Placental epithelial cell (primary cell): ENCODE results near the gene YPEL2. TPM values are rescaled to one million over a fixed set of nuclear protein-coding genes. Genes with fewer than 3 reads are reported as not detected.

Experiments used
- small RNA-seq: library from RNA; depleted of rRNA; stranded (forward); fragments of <200 nt; gene quantifications from one replicate; pipeline ENCODE3, GENCODE V24; 2012
- total RNA-seq: library from RNA; depleted of rRNA; stranded (reverse); fragments of >200 nt; gene quantifications from 2 replicates; pipeline ENCODE4 v1.2.3, GENCODE V29; 2012

Gene YPEL2, protein sequence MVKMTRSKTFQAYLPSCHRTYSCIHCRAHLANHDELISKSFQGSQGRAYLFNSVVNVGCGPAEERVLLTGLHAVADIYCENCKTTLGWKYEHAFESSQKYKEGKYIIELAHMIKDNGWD
- 13.6 and 14.5 TPM in 2 replicates for total RNA-seq

DNA sequence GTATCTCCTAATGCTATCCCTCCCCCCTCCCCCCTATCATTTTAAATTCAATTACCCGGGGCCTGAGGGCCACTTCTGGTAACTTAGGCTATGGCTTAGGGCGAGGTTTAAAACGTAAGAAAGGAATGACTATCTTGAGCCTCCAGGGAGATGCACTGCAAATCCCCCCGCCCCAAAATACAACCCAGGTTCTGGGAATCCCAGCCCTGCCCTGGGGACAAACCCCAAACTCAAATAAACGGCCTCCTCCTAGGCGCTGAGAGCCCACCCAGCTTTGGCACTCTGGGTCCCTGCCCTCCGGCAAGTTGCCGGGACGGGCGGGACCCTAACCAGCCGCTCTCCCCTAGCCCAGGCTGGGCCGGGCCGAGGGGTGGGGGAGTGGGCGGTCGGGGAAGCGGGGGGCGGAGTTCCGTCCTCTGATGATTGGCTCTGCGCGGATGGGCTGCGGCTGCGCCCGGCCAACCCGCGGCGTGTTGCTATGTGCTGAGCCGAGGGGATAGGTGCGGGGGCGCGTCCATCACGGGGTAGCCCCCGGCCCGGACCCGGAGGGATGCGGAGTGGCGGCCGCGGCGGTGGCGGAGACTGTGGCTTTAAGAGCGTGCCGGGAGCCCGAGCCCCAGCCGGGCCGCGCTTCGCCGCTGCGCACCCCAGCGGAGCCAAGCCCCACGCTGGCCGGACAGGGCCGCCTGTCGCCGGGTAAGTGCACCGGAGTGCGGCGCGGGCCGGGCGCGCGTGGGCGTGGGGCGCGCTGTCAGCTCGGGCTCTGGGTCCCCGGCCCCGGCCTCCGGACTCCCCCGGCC, at the start of gene YPEL2:
TSS of gene YPEL2 (plus strand) at position 527 of the 800 bp plus-strand sequence. CDS start 21,755 bp downstream, outside the sequence.

Small RNAs within 50 kb of the gene (small RNA-seq; reads per million reads assigned to genes)
- gene MIR4729: 0.12 reads per million

Other genes starting within 250 kb of the YPEL2 start
- 16.5 and 20.8 TPM in 2 replicates for gene TRIM37, start 224.8 kb upstream of the YPEL2 start, total RNA-seq
- gene SKA2, start 176.5 kb upstream of the YPEL2 start, total RNA-seq: 28.3 and 63.2 TPM in 2 replicates
- gene PRR11, start 175.9 kb upstream of the YPEL2 start, total RNA-seq: 3.1 and 13.0 TPM in 2 replicates
- gene SMG8, start 121.6 kb upstream of the YPEL2 start, total RNA-seq: 17.3 and 18.7 TPM in 2 replicates
- 0.22 TPM in 1 of 2 replicates, not detected in the other for gene GDPD1, start 111.1 kb upstream of the YPEL2 start, total RNA-seq
- gene DHX40, start 234.0 kb downstream of the YPEL2 start, total RNA-seq: 49.9 and 59.7 TPM in 2 replicates